ENCODE results near the gene VASH2. TPM values are rescaled to one million over a fixed set of nuclear protein-coding genes. Genes with fewer than 3 reads are reported as not detected.

Gene VASH2
- total RNA-seq, 1 experiment from 2014 or later: 3.2 TPM

DNA sequence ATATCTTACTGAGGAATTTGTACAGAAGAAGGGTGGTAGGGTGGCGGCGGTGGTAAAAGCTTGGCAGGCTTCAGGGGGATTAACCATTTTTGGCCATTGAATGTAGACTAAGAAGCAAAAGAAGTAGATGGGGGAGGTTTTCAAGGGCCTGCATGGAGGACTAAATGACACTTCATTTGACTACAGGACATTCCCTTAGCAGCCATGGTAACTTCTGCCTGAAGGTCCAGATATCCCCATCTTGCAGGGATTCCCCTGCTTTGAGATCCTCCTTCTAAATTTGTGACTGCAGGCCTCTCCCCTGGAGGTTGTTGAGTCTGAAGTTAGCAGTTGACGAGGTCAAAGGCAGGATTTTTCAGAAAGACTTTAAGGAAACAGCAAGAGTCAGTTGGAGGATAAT, 4.8 kb downstream of the VASH2 start:
- no peaks in the 10 kb centered on the region for H3K4me1 Mint-ChIP-seq (ENCODE audit: low read depth, unreplicated experiment)
- H3K4me3 ChIP-seq (ENCODE audit: low read depth, low read length): no peak overlapping the region
- no TSS peak for BruUV-seq (replicated peaks)
- H3K36me3 Mint-ChIP-seq (ENCODE audit: insufficient read depth, unreplicated experiment): peaks cover 7% of the 10 kb centered on the region
- no peaks in the 10 kb centered on the region for H3K9me3 ChIP-seq
- CTCF ChIA-PET: no interaction called here
- no peaks in the 10 kb centered on the region for H3K36me3 ChIP-seq (ENCODE audit: control insufficient read depth, insufficient read depth, low read length)
- intact Hi-C loops (cut with micrococcal nuclease; ENCODE audit: unreplicated experiment): no loop called here
- DNase-seq: no peak
- no peak overlapping the region for H3K27ac Mint-ChIP-seq (ENCODE audit: unreplicated experiment)
- no peak overlapping the region for H3K4me3 Mint-ChIP-seq (ENCODE audit: unreplicated experiment)
- H3K4me1 ChIP-seq: no peaks in the 10 kb centered on the region
- POLR2A ChIA-PET: no interaction called here
- TF ChIP-seq, protein P1, sequence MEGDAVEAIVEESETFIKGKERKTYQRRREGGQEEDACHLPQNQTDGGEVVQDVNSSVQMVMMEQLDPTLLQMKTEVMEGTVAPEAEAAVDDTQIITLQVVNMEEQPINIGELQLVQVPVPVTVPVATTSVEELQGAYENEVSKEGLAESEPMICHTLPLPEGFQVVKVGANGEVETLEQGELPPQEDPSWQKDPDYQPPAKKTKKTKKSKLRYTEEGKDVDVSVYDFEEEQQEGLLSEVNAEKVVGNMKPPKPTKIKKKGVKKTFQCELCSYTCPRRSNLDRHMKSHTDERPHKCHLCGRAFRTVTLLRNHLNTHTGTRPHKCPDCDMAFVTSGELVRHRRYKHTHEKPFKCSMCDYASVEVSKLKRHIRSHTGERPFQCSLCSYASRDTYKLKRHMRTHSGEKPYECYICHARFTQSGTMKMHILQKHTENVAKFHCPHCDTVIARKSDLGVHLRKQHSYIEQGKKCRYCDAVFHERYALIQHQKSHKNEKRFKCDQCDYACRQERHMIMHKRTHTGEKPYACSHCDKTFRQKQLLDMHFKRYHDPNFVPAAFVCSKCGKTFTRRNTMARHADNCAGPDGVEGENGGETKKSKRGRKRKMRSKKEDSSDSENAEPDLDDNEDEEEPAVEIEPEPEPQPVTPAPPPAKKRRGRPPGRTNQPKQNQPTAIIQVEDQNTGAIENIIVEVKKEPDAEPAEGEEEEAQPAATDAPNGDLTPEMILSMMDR (IDR thresholded peaks at IDR 0.05; ENCODE audit: insufficient read depth in 1 of 2, low read depth in 1 of 2, low read length in 1 of 2, severe bottlenecking in 1 of 2, unreplicated experiment in 1 of 2): no peak
- no peaks in the 10 kb centered on the region for H3K9me3 Mint-ChIP-seq (ENCODE audit: unreplicated experiment)
- no peaks in the 10 kb centered on the region for H3K27me3 ChIP-seq (replicated peaks; ENCODE audit: control insufficient read depth, insufficient read depth, low read length)
- peaks cover 4% of the 10 kb centered on the region for H3K27me3 Mint-ChIP-seq (ENCODE audit: insufficient read depth, unreplicated experiment)

DNA sequence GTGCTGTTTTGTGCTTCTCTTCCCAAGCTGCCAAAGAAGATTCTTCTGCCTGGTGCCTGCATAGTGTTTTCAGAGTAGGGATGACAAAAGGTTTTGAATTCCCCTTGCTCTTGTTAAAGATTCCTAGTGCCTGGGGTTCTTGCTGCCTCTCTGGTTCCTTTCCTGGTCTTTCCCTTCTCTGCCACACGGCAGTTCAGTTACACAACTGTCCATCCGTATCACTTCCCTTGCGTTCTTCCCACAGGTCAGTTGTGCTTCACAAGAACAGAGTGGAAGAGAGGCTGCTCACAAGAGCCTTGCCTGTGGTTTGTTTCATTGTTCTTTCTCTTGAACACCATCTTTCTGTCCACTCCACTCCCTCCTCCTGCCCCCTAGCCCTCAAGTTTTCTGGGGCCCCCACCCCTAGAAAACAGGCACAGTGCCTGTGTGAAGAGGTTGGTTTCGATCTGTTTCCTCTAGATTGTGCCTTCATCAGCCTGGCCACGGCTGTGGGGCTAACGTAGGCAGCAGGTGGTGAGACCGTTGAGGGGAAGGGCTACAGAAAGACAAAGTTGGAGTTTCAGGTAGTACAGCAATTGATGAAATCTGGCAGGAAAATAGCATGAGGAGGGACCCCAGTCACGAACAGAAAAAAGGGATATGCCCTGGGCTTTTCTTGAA, 5.8 kb downstream of the VASH2 start:
- Histone ChIP-seq H3K4me3 (ENCODE audit: low read depth, low read length) (no peak overlapping the region), H3K9me3 (no peaks in the 10 kb centered on the region), H3K36me3 (ENCODE audit: control insufficient read depth, insufficient read depth, low read length) (no peaks in the 10 kb centered on the region), H3K27me3 (replicated peaks; ENCODE audit: control insufficient read depth, insufficient read depth, low read length) (no peaks in the 10 kb centered on the region), H3K4me1 (no peaks in the 10 kb centered on the region)
- ChIA-PET POLR2A (no interaction called here), CTCF (no interaction called here)
- Mint-ChIP-seq H3K36me3 (ENCODE audit: insufficient read depth, unreplicated experiment) (no peaks in the 10 kb centered on the region), H3K4me3 (ENCODE audit: unreplicated experiment) (no peak overlapping the region), H3K27ac (ENCODE audit: unreplicated experiment) (no peak overlapping the region), H3K27me3 (ENCODE audit: insufficient read depth, unreplicated experiment) (peaks cover 4% of the 10 kb centered on the region), H3K9me3 (ENCODE audit: unreplicated experiment) (no peaks in the 10 kb centered on the region), H3K4me1 (ENCODE audit: low read depth, unreplicated experiment) (no peaks in the 10 kb centered on the region)
- intact Hi-C loops (cut with micrococcal nuclease; ENCODE audit: unreplicated experiment): no loop called here
- TF ChIP-seq, protein P1 (IDR thresholded peaks at IDR 0.05; ENCODE audit: insufficient read depth in 1 of 2, low read depth in 1 of 2, low read length in 1 of 2, severe bottlenecking in 1 of 2, unreplicated experiment in 1 of 2): no peak
- no TSS peak for BruUV-seq (replicated peaks)
- DNase-seq: no peak

DNA sequence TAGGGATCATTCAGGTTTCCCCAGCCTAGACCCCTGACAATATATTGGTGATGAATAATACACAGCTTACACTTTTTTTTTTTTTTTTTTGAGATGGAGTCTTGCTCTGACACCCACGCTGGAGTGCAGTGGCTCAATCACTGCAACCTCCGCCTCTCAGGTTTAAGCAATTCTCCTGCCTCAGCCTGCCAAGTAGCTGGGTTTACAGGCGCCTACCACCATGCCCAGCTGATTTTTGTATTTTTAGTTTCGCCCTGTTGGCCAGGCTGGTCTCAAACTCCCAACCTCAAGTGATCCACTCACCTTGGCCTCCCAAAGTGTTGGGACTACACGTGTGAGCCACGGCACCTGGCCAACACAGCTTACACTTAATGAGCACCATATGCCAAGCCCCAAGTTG, 7.2 kb downstream of the VASH2 start:
- TF ChIP-seq, protein P1 (IDR thresholded peaks at IDR 0.05; ENCODE audit: insufficient read depth in 1 of 2, low read depth in 1 of 2, low read length in 1 of 2, severe bottlenecking in 1 of 2, unreplicated experiment in 1 of 2): no peak
- no peaks in the 10 kb centered on the region for H3K27me3 ChIP-seq (replicated peaks; ENCODE audit: control insufficient read depth, insufficient read depth, low read length)
- no peaks in the 10 kb centered on the region for H3K36me3 ChIP-seq (ENCODE audit: control insufficient read depth, insufficient read depth, low read length)
- Mint-ChIP-seq H3K27me3 (ENCODE audit: insufficient read depth, unreplicated experiment) (no peaks in the 10 kb centered on the region), H3K9me3 (ENCODE audit: unreplicated experiment) (no peaks in the 10 kb centered on the region), H3K36me3 (ENCODE audit: insufficient read depth, unreplicated experiment) (no peaks in the 10 kb centered on the region), H3K27ac (ENCODE audit: unreplicated experiment) (no peak overlapping the region), H3K4me1 (ENCODE audit: low read depth, unreplicated experiment) (no peaks in the 10 kb centered on the region), H3K4me3 (ENCODE audit: unreplicated experiment) (no peak overlapping the region)
- intact Hi-C loops (cut with micrococcal nuclease; ENCODE audit: unreplicated experiment): no loop called here
- no peak for DNase-seq
- no peaks in the 10 kb centered on the region for H3K9me3 ChIP-seq
- BruUV-seq (replicated peaks): no TSS peak
- H3K4me1 ChIP-seq: no peaks in the 10 kb centered on the region
- H3K4me3 ChIP-seq (ENCODE audit: low read depth, low read length): no peak overlapping the region
- POLR2A ChIA-PET: no interaction called here
- CTCF ChIA-PET: interaction anchor here (0.6 to 0.7 kb wide), 2 partner anchors 44 to 56 kb away, joined by 3 read pairs; no protein-coding TSS in a partner anchor

Measured in Caco-2 (cell line).